HG03558 (cell line): ENCODE results near the gene RASAL1.

Experiments
- ATAC-seq: cut with Tn5 transposase; IDR thresholded peaks from one replicate; pipeline ENCODE4 v1.9.1; 2021; ENCODE audit warnings: moderate number of reproducible peaks; ENCODE audit not compliant: unreplicated experiment; ENCODE audit errors: extremely low read depth

The RASAL1 gene

DNA sequence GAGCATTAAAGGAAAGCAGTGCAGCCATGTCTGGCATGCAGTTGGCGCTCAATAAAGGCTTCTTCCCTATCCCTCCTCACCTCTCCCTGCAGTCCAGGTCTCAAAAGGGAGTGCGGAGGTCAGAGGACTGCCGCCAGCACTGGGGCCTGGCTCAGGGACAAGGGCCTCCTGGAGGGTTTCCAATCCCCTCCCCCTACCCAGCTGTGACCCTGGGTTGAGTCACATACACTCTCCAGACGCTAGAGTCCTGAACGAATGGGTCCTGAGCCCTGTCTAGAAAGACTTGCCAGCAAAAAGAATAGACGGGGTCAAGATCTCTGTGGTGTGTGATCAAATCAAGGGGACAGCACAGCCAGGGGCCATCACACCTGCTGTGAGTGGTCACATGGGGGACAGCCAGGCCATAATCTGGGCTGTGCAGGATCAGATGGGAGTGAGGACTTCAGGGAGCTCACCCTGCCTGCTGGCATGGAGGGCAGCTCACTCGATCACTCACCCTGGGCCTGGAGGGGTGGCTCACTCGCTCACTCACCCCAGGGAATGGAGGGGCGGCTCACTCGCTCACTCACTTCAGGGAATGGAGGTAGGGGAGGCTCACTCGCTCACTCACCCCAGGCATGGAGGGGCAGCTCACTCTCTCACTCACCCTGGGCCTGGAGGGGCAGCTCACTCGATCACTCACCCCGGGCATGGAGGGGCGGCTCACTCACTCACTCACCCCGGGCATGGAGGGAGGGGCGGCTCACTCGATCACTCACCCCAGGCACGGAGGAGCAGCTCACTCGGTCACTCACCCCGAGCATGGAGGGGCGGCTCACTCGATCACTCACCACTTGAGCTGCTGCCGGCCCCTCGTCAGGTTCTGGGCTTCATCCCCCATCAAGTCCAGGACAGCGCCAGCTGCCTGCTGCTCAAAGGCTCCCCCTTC, 26.8 kb upstream of the RASAL1 start:
- ATAC-seq = no peak

DNA sequence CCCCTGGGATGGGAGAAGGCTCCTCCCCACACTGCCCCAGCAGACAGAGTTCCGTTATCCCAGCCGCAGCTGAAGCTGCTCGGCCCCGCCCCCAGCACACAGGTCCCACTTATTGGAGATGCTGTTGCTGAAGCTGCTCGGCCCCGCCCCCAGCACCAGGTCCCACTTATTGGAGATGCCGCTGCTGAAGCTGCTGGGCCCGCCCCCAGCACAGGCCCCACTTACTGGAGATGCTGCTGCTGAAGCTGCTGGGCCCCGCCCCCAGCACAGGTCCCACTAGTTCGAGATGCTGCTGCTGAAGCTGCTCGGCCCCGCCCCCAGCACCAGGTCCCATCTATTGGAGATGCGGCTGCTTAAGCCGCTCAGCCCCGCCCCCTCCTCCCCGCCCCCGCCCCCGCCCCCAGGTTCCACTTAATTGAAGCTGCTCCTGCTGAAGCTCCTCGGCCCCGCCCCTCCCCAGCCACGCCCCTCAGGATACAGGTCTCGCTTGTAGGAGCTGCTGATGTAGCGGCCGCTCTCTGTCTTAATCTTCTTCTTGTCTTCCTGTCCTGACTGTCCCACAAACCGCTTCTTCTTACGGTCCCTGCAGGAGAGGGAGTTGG, 26.0 kb upstream of the RASAL1 start:
- no peak for ATAC-seq

DNA sequence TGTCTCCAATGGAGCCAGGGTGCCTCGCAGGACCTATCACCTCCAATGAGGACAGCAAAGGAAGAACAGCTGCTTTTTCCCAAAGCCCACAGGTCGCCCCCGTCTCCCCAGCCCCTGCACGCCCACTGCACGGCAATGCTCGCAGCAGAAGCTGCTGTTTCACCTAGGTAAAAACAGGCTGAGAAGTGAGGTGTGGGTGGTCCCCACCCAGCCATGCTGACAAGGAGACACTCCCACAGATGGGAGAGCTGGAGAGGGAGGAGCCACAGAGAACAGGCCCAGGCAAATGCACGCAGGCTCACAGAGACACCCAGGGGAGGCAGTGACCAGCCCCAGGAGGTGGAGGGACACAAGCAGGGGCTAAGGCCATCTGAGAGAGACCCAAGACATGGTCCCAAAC, 24.4 kb upstream of the RASAL1 start:
- no peak for ATAC-seq

DNA sequence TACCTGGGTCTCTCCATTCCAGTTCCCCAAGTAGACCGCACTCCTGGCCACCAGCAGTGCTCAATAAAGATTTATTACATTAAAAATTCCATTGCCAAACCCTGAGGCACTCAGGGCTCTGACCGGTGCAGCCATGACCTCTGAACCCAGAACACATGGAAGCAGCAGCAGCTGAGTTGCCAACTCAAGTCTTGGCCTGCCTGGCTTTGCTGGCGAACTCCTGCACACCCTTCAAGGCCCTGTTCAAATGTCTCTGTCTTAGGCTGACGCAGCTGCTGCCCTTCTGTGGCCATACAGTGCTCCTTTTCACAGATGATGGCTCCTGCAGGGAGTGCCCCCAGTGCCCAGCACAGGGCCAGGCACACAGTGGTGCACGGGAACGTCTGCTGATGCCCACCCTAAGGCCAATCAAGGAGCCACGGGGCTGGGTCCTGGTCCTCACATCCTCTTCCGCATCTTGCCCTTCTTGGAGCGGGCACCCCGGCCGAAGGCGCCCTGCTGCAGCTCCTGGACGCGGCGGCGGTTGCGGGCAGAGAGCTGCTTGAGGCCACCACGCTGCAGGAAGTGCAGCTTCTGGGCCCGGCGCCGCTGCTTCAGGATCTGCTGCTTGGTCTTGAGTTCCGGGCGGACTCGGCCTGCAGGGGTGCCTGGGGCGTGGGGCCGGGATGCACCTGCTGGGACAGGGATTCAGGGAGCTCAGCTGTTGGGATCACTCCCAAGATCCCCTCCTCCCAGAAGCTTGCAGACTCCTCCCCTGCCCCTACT, 23.1 kb upstream of the RASAL1 start:
- no peak for ATAC-seq

DNA sequence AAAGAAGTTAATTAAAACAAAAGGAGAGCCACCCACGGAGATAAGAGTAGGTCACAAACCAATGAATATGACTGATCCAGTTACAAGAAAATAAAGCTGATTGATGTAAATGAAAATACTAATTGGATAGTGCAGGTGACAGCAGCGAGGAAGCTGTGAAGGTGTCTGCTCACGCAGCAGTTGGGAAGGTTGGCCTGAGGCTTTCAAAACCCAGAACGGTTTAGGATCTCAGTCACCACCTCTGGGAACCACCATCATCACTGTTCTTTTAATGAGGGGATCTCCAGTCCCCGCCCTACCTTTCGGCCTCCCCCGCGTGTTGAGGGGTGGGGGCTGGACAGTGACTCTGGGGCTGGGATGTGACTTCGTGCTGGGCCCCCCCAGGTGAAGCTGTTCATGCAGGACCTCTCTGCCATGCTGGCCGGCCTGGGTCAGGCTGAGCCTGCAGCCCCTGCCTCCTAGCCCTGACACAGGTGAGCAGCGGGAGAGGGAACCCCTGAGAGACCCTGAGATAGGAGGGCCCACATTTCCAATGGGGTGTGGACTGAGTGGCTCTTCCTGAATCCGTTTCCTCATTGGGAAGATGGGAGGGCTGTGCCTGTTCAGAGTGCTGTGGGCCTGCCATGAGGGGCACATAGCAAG, 21.8 kb upstream of the RASAL1 start:
- ATAC-seq = no peak

DNA sequence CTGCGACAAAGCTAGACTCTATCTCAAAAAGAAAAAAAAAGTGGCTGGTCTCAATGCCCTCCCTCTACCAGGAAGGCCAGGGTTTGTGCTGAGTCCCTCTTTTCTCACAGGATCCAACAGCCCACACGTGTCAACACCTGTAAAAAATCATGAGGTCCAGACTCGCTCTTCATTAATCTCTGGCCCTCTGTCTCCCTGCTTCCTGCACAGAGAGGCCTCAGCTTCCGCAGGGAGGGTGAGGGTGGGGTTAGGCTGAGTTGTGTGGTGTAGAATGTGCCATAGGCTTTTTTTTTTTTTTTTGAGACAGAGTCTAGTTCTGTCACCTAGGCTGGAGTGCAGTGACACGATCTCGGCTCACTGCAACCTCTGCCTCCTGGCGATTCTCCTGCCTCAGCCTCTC, 20.1 kb upstream of the RASAL1 start:
- ATAC-seq = no peak

DNA sequence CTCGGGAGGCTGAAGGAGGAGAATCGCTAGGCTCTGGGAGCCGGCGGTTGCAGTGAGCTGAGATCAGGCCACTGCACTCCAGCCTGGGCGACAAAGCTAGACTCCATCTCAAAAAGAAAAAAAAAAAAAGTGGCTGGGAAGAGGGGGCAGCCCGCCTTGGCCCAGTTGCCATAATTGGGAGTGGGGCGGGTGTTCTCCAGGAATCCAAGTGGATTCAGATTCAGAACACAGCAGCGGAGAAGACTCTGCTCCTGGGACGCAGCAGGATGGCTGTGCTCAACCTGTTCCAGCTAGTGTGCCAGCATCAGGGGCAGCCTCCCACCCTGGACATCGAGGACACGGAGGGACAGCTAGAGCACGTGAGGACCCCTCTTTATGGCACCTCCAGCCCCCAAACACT, 19.5 kb upstream of the RASAL1 start:
- no peak for ATAC-seq

DNA sequence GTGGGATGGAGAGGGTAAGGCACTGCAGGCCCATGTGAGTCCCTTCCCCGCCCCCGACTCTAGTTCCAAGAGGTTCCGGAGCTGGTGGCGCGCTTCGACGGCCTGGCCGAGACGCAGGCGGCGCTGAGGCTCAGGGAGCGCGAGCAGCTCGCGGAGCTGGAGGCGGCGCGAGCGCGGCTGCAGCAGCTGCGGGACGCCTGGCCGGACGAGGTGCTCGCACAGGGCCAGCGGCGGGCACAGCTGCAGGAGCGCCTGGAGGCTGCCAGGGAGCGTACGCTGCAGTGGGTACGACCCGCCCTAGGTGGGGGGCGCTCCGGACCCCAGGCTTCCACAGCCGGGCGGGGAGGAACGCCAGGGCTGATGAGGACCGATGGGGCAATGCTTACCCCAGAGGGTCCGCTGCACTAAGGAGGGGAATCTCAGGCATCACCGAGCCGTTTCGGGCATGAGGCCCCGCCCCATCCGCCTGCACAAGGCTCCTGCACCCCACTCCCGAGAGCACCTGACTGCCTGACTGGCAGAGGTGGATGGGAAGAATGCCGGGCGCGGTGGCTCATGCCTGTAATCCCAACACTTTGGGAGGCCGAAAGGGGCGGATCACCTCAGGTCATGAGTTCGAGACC, 18.9 kb upstream of the RASAL1 start:
- ATAC-seq = no peak

DNA sequence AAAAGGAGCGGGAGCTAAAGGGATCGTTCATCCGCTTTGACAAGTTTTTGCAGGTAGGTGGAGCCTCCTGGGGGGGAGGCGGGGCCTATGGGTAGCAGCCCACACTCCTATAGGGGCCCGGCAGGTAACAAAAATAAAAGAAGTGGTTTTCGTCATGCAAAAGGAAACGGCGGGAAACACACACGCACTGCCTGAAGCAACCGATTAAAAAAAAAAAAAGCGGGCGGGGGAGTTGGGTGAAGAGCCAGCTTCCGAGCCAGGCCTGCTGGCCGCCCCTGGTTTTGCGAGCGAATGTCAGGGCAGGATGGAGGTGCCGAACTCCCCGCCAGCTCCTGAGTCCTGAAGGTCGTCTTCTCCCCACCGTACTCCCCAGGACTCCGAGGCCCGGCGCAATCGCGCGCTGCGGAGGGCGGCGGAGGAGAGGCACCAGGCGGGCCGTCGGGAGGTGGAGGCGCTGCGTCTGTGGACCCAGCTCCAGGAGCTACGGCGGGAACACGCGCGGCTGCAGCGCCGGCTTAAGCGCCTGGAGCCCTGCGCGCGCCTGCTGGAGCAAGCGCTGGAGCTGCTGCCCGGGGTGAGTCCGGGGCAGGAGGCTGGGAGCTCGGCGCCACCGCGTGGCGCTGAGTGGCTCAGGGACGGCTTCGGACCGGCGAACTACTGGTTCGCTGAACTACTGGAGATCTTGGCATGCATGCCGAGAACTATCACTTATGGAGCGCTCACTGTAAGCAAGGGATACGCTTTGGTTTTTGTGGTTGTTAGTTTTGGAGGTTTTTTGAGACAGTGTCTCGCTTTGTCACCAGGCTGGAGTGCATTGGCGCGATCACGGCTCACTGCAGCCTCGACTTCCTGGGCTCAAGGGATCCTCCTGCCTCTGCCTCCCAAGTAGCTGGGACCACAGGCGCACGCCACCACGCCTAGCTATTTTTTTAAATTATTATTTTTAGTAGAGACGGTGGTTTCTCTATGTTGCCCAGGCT, 17.6 kb upstream of the RASAL1 start:
- ATAC-seq = no peak

DNA sequence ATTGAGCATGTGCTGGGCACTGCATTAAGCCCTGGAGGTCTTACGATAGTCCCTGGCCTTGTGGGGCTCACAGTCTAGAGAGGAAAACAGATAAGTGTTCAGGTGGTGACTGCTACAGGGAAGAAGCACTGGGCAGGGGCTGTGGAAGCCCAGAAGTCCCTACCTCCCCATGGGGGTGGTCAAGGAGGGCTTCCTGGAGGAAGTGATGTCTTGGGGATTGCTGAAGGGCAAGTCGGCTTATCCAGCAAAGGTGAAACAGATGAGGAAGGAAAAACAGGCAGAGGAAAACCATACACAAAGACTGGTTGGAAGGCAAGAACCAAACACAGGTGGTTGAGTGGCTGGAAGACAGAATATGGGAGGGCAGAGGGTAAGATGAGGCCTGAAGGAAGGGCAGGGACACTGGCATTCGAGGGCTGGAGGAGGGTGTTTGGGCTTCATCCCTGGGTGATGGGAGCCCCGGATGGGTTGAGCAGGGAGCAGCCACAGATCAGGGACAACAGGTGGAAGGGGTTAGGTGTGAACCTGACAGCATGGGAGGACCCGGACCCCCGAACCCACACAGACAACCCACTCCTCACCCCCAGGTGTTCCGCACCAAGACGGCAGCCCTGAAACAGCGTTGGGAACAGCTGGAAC, 16.8 kb upstream of the RASAL1 start:
- no peak for ATAC-seq

DNA sequence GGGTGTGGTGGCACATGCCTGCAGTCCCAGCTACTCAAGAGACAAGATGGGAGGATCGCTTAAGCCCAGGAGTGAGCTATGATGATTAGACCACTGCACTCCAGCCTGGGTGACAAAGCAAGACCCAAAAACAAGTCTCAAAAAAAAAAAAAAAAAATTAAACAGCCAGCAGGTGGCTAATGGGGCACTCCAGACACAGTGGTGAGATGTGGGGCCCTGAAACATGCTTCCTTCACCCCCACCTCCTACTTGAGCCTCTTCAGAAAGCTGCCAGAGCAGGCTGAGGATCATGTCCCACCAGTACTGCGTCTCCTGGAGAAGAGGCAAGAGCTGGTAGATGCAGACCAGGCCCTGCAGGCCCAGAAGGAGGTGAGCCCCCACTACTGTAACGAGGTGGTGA, 16.1 kb upstream of the RASAL1 start:
- ATAC-seq = no peak

DNA sequence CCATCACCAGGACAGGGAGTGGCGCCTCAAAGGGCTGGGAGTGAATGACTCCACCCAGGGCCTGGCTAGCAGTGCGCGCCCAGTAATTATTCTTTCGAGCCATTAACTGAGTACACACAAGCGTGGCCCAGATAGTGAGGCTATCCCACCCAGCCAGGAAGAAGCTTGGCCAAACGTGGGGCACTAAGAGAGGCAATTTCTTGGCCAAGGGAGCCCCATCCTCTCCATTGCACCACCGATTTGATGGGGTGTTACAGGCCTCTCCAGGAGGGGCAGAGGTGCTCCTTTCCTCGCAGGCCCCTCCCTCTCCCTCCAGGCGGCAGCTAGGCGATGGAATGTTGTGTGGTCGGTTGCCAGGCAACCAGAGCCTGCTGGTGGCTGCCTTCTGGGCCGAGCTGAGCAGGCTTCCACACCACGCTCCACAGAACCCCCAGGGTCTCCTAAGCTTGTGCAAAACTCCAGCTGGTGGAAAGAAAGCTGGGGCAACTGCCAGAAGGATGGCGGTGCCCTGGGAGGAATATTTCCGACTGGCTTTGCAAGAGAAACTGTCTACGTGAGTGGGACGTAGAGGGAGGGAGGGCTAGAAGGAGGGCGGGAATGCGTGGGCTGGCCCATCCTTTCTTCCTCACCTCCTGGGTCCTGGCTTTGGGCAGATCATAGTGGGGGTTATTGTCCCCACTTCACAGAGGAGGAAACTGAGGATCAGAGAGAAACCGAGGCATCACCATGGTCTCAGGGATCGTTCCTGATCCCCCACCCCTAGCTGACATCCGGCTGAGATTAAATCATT, 14.0 kb upstream of the RASAL1 start, which contains the start of gene CFAP73:
TSS of gene CFAP73 (plus strand) at position 364 of the 790 bp plus-strand sequence. CDS start at position 498, 134 bp downstream.
- no peak for ATAC-seq

DNA sequence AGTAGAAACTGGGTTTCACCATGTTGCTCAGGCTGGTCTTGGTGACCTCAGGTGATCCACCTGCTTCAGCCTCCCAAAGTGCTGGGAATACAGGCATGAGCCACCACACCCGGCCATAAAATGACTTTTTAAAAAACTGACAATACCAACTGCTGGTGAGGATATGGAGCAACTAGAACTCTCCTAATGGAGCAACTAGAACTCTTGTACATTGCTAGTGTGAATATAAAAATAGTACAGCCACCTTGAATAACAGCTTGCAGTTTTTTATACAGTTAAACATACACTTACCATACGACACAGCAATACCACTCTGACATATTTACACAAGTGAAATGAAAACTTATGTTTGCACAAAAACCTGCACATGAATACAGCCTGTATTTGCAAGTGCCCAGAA, 11.4 kb upstream of the RASAL1 start:
- ATAC-seq = no peak

DNA sequence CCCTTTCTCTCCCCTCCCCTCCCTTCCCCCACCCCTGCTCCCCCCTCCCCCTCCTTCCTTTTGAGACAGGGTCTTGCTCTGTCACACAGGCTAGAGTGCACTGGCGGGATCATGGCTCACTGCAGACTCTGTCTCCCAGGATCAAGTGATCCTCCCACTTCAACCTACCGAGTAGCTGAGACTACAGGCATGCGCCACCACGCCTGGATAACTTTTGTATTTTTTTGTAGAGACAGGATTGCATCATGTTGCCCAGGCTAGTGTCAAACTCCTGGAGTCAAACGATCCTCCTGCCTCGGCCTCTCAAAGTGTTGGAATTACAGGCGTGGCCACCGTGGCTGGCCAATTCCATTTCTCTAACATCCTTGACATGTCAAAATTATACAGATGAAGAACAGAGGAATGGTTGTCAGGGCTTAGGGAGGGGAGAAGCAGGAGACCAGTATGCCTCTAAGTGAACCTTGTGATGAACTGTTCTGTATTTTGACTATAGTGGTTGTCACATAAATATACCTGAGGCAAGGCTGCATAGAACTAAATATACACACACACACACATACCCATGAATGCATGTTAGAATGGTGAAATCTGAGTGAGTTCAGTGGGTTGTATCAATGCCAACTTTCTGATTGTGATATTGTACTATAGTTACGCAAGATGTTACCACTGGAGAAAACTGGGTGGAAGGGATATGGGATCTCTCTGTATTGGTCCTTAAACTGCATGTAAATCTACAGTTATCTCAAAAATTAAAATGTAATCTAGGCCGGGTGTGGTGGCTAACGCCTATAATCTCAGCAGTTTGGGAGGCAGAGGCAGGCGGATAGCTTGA, 10.4 kb upstream of the RASAL1 start:
- ATAC-seq = no peak

DNA sequence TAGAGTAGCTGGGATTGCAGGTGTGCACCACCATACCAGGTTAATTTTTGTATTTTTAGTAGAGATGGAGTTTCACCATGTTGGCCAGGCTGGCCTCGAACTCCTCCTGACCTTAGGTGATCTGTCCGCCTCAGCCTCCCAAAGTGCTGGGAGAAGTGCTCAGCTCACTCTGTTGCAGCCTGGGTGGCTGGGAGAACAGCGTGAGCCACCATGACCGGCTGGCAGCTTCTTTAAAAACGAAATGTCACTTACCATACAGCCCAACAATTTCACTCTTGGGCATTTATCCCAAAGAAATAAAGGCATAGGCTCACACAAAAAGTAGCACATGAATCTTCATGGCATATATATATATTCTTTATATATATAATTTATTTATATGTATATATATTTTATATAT, 9.2 kb upstream of the RASAL1 start:
- no peak for ATAC-seq

DNA sequence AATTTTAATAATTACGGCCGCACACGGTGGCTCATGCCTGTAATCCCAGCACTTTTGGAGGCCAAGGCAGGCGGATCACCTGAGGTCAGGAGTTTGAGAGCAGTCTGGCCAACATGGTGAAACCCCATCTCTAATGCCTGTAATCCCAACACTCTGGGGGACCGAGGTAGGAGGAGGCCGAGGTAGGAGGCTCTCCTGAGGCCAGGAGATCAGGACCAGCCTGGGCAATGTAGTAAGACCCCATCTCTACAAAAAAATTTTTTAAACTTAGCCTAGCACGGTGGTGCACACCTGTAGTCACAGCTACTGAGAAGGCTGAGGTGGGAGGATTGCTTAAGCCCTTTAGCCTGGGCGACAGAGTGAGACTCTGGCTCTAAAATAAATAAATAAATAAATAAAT, 8.4 kb upstream of the RASAL1 start:
- no peak for ATAC-seq

DNA sequence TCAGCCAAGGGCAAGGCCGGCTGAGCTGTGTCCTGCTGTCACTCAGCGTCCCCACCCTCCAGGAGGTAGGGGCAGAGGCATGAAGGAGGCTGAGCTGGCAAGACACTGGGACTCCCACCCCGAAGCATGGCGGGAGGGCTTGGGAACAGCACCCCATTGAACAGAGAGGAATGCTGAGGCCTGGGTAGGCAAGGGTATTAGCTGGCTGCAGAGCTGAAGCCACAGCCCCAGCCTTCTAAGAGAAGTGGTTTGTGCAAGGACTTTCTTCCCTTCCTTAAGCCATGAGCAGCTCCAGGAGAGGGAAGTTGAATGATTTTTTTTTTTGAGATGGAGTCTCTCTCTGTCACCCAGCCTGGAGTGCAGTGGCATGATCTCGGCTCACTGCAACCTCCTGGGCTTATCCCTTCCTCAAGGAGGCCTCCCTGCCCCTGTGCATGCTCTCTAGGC, 7.3 kb upstream of the RASAL1 start:
- no peak for ATAC-seq
